Bronchial epithelial cell (primary cell): ENCODE measurements around the gene SPRR2G. TPM values are rescaled to one million over a fixed set of nuclear protein-coding genes. Genes with fewer than 3 reads are reported as not detected.
A peak's percentile ranks its signal among the peaks of the same experiment; 100 is the strongest.

ENCODE experiments used
- DNase-seq: peaks from one replicate; pipeline ENCODE4 v3.0.0-alpha.2; 2010; ENCODE audit warnings: low read depth
- FAIRE-seq: peaks from 2 replicates; lab custom pipeline; 2011; peaks lifted over from hg19 to GRCh38; lab: Jason Lieb, UNC
- H3K27me3 ChIP-seq: 2 replicates; pipeline ENCODE4 v1.5.1; 2011; ENCODE audit warnings: low read length; ENCODE audit not compliant: control insufficient read depth, insufficient read depth
- H3K36me3 ChIP-seq: 2 replicates; pipeline ENCODE4 v1.5.1; 2011; ENCODE audit warnings: low read length; ENCODE audit not compliant: control insufficient read depth, insufficient read depth
- H3K4me3 ChIP-seq: 2 replicates; pipeline ENCODE4 v1.5.1; 2011; ENCODE audit warnings: mild to moderate bottlenecking, low read depth, low read length, control low read depth
- total RNA-seq: library from RNA; depleted of rRNA; stranded (reverse); fragments of >200 nt; gene quantifications from 2 replicates; pipeline ENCODE4 v1.2.1, GENCODE V29; 2014
- TF ChIP-seq, protein P1 (sequence below): IDR thresholded peaks from 2 replicates; pipeline ENCODE4 v1.5.1; 2011; ENCODE audit warnings: mild to moderate bottlenecking, moderate library complexity, low read length, control low read depth, inconsistent platforms; ENCODE audit not compliant: insufficient read depth, severe bottlenecking

Gene SPRR2G
- total RNA-seq, 1 donor from 2014 or later = not detected

DNA sequence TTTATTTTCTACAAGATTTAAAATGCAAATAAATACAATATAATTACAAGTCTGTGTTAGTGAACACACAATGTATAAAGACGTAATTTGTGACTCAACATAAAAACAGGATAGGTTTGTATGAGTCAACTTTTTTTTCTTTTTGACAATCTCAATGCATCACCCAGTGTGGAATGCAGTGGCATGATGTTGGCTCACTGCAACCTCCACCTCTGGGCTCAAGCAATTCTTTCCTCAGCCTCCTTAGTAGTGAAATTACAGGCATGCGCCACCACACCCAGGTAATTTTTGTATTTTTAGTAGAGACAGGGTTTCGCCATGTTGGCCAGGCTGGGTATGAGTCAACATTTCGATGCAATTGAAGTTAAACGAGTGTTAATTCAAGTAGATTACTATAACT, 50.4 kb downstream of the SPRR2G start:
- DNase-seq (peak; percentile 99), FAIRE-seq (peak; percentile 28)
- Histone ChIP-seq H3K27me3 (no peaks in the 10 kb centered on the region), H3K36me3 (no peaks in the 10 kb centered on the region), H3K4me3 (no peak overlapping the region)
- TF ChIP-seq, protein P1, sequence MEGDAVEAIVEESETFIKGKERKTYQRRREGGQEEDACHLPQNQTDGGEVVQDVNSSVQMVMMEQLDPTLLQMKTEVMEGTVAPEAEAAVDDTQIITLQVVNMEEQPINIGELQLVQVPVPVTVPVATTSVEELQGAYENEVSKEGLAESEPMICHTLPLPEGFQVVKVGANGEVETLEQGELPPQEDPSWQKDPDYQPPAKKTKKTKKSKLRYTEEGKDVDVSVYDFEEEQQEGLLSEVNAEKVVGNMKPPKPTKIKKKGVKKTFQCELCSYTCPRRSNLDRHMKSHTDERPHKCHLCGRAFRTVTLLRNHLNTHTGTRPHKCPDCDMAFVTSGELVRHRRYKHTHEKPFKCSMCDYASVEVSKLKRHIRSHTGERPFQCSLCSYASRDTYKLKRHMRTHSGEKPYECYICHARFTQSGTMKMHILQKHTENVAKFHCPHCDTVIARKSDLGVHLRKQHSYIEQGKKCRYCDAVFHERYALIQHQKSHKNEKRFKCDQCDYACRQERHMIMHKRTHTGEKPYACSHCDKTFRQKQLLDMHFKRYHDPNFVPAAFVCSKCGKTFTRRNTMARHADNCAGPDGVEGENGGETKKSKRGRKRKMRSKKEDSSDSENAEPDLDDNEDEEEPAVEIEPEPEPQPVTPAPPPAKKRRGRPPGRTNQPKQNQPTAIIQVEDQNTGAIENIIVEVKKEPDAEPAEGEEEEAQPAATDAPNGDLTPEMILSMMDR = no peak

Other genes with a start within 250 kb of the SPRR2G start
- gene IVL, start 242.3 kb downstream of the SPRR2G start, total RNA-seq = 1.6 and 14.6 TPM in 2 replicates
- not detected in 2 replicates for gene SPRR5, start 203.7 kb downstream of the SPRR2G start, total RNA-seq
- not detected in 2 replicates for gene SPRR4, start 180.2 kb downstream of the SPRR2G start, total RNA-seq
- gene SPRR1A, start 166.8 kb downstream of the SPRR2G start, total RNA-seq = 41.2 TPM in 1 of 2 replicates, not detected in the other
- 136 and 342 TPM in 2 replicates for gene SPRR3, start 149.1 kb downstream of the SPRR2G start, total RNA-seq
- gene SPRR1B, start 119.7 kb downstream of the SPRR2G start, total RNA-seq = 11.8 and 91.5 TPM in 2 replicates
- 2.4 and 15.6 TPM in 2 replicates for gene SPRR2D, start 109.8 kb downstream of the SPRR2G start, total RNA-seq
- 1.3 and 3.8 TPM in 2 replicates for gene SPRR2A, start 93.4 kb downstream of the SPRR2G start, total RNA-seq
- not detected in 2 replicates for gene SPRR2B, start 79.3 kb downstream of the SPRR2G start, total RNA-seq
- 0.26 and 3.7 TPM in 2 replicates for gene SPRR2E, start 56.4 kb downstream of the SPRR2G start, total RNA-seq
- gene SPRR2F, start 37.4 kb downstream of the SPRR2G start, total RNA-seq = not detected in 2 replicates
- gene LELP1, start 52.5 kb upstream of the SPRR2G start, total RNA-seq = not detected in 2 replicates
- not detected in 2 replicates for gene PRR9, start 66.7 kb upstream of the SPRR2G start, total RNA-seq
- not detected in 2 replicates for gene LORICRIN, start 108.8 kb upstream of the SPRR2G start, total RNA-seq
- gene PGLYRP3, start 162.1 kb upstream of the SPRR2G start, total RNA-seq = 0.53 and 4.6 TPM in 2 replicates
- 2.0 TPM in 1 of 2 replicates, not detected in the other for gene PGLYRP4, start 198.0 kb upstream of the SPRR2G start, total RNA-seq
- gene S100A9, start 207.0 kb upstream of the SPRR2G start, total RNA-seq = 735 and 3,796 TPM in 2 replicates
- gene S100A12, start 224.7 kb upstream of the SPRR2G start, total RNA-seq = 5.5 TPM in 1 of 2 replicates, not detected in the other
- gene S100A8, start 240.2 kb upstream of the SPRR2G start, total RNA-seq = 50.0 and 551 TPM in 2 replicates